ENCODE measurements around the gene GNG7.

DNA sequence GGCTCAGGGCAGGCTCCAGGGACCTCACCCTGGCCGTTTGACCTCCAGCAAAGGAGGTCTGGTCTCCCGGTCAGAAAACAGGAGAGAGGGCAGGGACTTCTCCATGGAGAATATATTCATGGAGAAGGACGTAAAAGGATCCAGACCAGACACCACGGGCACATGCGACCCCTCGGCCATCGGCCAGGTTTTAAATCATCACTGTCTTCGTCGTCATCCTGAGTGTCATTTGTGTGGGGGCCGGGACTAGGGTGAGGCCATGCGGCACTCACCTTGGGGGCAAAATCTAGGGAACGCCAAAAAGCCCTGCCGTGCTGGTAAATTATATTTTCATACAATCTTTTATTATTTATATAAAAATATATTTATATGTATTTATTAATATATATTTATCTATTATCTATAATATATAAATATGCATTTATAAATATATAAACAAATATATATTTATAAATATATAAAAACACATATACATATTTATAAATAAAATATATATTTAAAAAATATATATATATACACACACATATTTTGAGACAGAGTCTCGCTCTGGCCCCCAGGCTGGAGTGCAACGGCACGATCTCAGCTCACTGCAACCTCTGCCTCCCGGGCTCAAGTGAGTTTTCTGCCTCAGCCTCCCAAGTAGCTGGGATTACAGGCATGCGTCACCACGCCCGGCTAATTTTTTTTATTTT is 151.2 kb downstream of the GNG7 start:
- no peak for TF ChIP-seq EZH2 (IDR thresholded peaks at IDR 0.05; ENCODE audit: insufficient read depth, poor library complexity, severe bottlenecking)
- no peak for TF ChIP-seq EZH2phosphoT487 (IDR thresholded peaks at IDR 0.05; ENCODE audit: insufficient read depth, low read depth)
